ENCODE measurements around the gene CDH18.
A peak's percentile ranks its signal among the peaks of the same experiment; 100 is the strongest.
"Not testable (repeated sequence)": the region's sequence is repeated elsewhere in the genome, so short reads cannot be mapped to it uniquely, and the experiment has no call there.

Gene CDH18

GRCh38 chr5:19855453-19855852 is 132.5 kb downstream of the CDH18 start:
- peak; percentile 63 to 94 for DNase-seq

GRCh38 chr5:19855031-19855430 is 133.0 kb downstream of the CDH18 start:
- DNase-seq, result no peak

- DNase-seq, result no peak
Observed at GRCh38 chr5:19853616-19854240, 134.3 kb downstream of the CDH18 start.

- no peak for DNase-seq
Observed at GRCh38 chr5:19837536-19838174, 150.3 kb downstream of the CDH18 start.

- DNase-seq, result no peak
Observed at GRCh38 chr5:19835442-19835841, 152.6 kb downstream of the CDH18 start.

- DNase-seq, result not testable (repeated sequence)
Observed at GRCh38 chr5:19812720-19813119, 175.3 kb downstream of the CDH18 start.

GRCh38 chr5:19806756-19807155 is 181.2 kb downstream of the CDH18 start:
- DNase-seq, result no peak

- no peak for DNase-seq
Observed at GRCh38 chr5:19802686-19803085, 185.3 kb downstream of the CDH18 start.

- DNase-seq, result peak in 1 of 2 experiments; percentile 31
Observed at GRCh38 chr5:19795218-19795617, 192.8 kb downstream of the CDH18 start.

- no peak for DNase-seq
Observed at GRCh38 chr5:19790829-19791466, 197.1 kb downstream of the CDH18 start.

GRCh38 chr5:19782566-19782965 is 205.4 kb downstream of the CDH18 start:
- no peak for DNase-seq

- no peak for DNase-seq
Observed at GRCh38 chr5:19777363-19777762, 210.6 kb downstream of the CDH18 start.

- not testable (repeated sequence) for DNase-seq
Observed at GRCh38 chr5:19776886-19777285, 211.1 kb downstream of the CDH18 start.

- no peak for DNase-seq
Observed at GRCh38 chr5:19771174-19771835, 216.7 kb downstream of the CDH18 start.

- no peak for DNase-seq
Observed at GRCh38 chr5:19770396-19770795, 217.6 kb downstream of the CDH18 start.

- no peak for DNase-seq
Observed at GRCh38 chr5:19767987-19768386, 220.0 kb downstream of the CDH18 start.

- no peak for DNase-seq
Observed at GRCh38 chr5:19753579-19753978, 234.4 kb downstream of the CDH18 start.

GRCh38 chr5:19751326-19751725 is 236.7 kb downstream of the CDH18 start:
- DNase-seq, result no peak

GRCh38 chr5:19745247-19745646 is 242.8 kb downstream of the CDH18 start:
- no peak for DNase-seq

- DNase-seq, result peak; percentile 44 to 83
Observed at GRCh38 chr5:19739671-19740070, 248.3 kb downstream of the CDH18 start.

- DNase-seq, result no peak
Observed at GRCh38 chr5:19734776-19735175, 253.2 kb downstream of the CDH18 start.

GRCh38 chr5:19733612-19734495 is 254.1 kb downstream of the CDH18 start:
- no peak for DNase-seq

GRCh38 chr5:19728571-19728970 is 259.4 kb downstream of the CDH18 start:
- DNase-seq, result no peak

Data from NCI-H2081 (cell line).